ENCODE data around the gene RGS7.

RGS7 gene

DNA sequence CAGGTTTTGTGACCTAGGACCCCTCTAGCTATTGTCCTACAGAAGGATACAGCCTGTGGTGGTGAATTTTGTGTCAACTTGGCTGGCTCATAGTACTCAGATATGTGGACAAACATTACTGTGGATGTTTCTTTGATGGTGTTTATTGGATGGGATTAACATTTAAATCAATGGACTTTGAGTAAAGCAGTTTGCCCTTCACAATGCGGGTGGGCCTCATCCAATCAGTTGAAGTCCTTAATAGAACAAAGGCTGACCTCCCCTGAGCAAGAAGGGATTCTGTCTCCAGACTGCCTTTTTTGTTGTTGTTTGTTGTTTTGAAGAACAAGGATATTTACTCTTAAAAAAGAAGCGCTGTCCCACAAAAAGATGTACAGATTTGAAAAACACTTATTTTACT, 535.1 kb downstream of the RGS7 start:
- Histone ChIP-seq H3K18ac (ENCODE audit: low read length) (no peak overlapping the region), H3K9me3 (replicated peaks in 1 of 2; ENCODE audit: control insufficient read depth in 2 of 2, insufficient read depth in 1 of 2, low read depth in 1 of 2, low read length in 2 of 2) (no peaks in the 10 kb centered on the region), H3K4ac (ENCODE audit: low read length) (no peak overlapping the region), H2BK15ac (ENCODE audit: low read length) (no peak overlapping the region), H3K4me2 (ENCODE audit: insufficient read depth, low read length, poor library complexity, severe bottlenecking) (no peak overlapping the region), H3K23ac (ENCODE audit: low read depth, low read length, poor library complexity) (no peak overlapping the region), H2AFZ (ENCODE audit: low read length) (no peak overlapping the region), H3K9ac (ENCODE audit: low read depth, low read length, poor library complexity) (no peak overlapping the region), H4K8ac (ENCODE audit: low read depth, low read length) (no peak overlapping the region), H3K14ac (ENCODE audit: low read length) (no peak overlapping the region), H3K79me1 (ENCODE audit: low read depth, low read length) (no peaks in the 10 kb centered on the region), H2BK5ac (ENCODE audit: low read length) (no peak overlapping the region), H2AK5ac (ENCODE audit: low read depth, low read length) (no peak overlapping the region), H3K4me1 (ENCODE audit: control insufficient read depth in 2 of 2, insufficient read depth in 1 of 2, low read depth in 1 of 2, low read length in 2 of 2) (no peaks in the 10 kb centered on the region), H4K91ac (ENCODE audit: low read depth, low read length, poor library complexity) (no peak overlapping the region), H2BK120ac (ENCODE audit: low read depth, low read length) (no peak overlapping the region), H3K4me3 (ENCODE audit: low read length in 2 of 2) (no peak overlapping the region), H3K27me3 (ENCODE audit: control insufficient read depth in 3 of 3, insufficient read depth in 3 of 3, low read depth in 1 of 3, low read length in 3 of 3) (no peaks in the 10 kb centered on the region), H2BK12ac (ENCODE audit: low read length) (no peak overlapping the region), H3K36me3 (replicated peaks in 1 of 2; ENCODE audit: control insufficient read depth in 2 of 2, insufficient read depth in 2 of 2, low read length in 2 of 2) (no peaks in the 10 kb centered on the region), H3K27ac (replicated peaks; ENCODE audit: low read length) (no peak overlapping the region)
- WGBS, 2 donors (ENCODE audit: extremely low coverage in 2 of 2, insufficient read length in 2 of 2, insufficient replicate concordance in 1 of 2), result no CpG with 5 or more reads among the region's 2 CpGs
- no peak for DNase-seq (ENCODE audit: low spot score)

DNA sequence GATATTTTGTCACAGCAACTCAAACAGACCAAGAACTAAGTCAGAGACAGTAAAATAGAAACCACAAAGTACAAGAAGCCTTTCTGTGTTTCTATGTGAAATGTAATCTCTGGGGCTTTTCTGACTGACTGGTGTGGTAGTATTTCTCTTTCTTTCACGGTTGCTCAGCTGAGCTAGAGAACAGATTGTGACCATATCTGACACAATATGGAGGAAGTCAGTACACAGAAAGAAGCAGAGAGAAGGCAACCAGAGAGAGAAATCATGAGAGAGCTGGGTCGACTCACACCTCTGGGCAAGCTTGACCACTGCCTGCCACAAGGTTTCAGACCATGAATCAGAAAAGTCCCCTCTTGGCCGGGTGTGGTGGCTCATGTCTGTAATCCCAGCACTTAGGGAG, 536.2 kb downstream of the RGS7 start:
- no peak overlapping the region for H2AK5ac ChIP-seq (ENCODE audit: low read depth, low read length)
- no peak overlapping the region for H2BK15ac ChIP-seq (ENCODE audit: low read length)
- no peak overlapping the region for H3K9ac ChIP-seq (ENCODE audit: low read depth, low read length, poor library complexity)
- H3K27ac ChIP-seq (replicated peaks; ENCODE audit: low read length), result no peak overlapping the region
- H3K9me3 ChIP-seq (replicated peaks in 1 of 2; ENCODE audit: control insufficient read depth in 2 of 2, insufficient read depth in 1 of 2, low read depth in 1 of 2, low read length in 2 of 2), result no peaks in the 10 kb centered on the region
- no peak overlapping the region for H2BK5ac ChIP-seq (ENCODE audit: low read length)
- H3K4ac ChIP-seq (ENCODE audit: low read length), result no peak overlapping the region
- no peak overlapping the region for H3K18ac ChIP-seq (ENCODE audit: low read length)
- no peak overlapping the region for H3K23ac ChIP-seq (ENCODE audit: low read depth, low read length, poor library complexity)
- H3K79me1 ChIP-seq (ENCODE audit: low read depth, low read length), result no peaks in the 10 kb centered on the region
- no peak overlapping the region for H3K14ac ChIP-seq (ENCODE audit: low read length)
- no peak overlapping the region for H2BK12ac ChIP-seq (ENCODE audit: low read length)
- no peaks in the 10 kb centered on the region for H3K36me3 ChIP-seq (replicated peaks in 1 of 2; ENCODE audit: control insufficient read depth in 2 of 2, insufficient read depth in 2 of 2, low read length in 2 of 2)
- no peak overlapping the region for H4K8ac ChIP-seq (ENCODE audit: low read depth, low read length)
- no peak for DNase-seq (ENCODE audit: low spot score)
- H3K27me3 ChIP-seq (ENCODE audit: control insufficient read depth in 3 of 3, insufficient read depth in 3 of 3, low read depth in 1 of 3, low read length in 3 of 3), result no peaks in the 10 kb centered on the region
- no peak overlapping the region for H2AFZ ChIP-seq (ENCODE audit: low read length)
- H3K4me2 ChIP-seq (ENCODE audit: insufficient read depth, low read length, poor library complexity, severe bottlenecking), result no peak overlapping the region
- no peak overlapping the region for H3K4me3 ChIP-seq (ENCODE audit: low read length in 2 of 2)
- no peaks in the 10 kb centered on the region for H3K4me1 ChIP-seq (ENCODE audit: control insufficient read depth in 2 of 2, insufficient read depth in 1 of 2, low read depth in 1 of 2, low read length in 2 of 2)
- no peak overlapping the region for H4K91ac ChIP-seq (ENCODE audit: low read depth, low read length, poor library complexity)
- WGBS, 2 donors (ENCODE audit: extremely low coverage in 2 of 2, insufficient read length in 2 of 2, insufficient replicate concordance in 1 of 2), result no CpG with 5 or more reads among the region's 3 CpGs
- no peak overlapping the region for H2BK120ac ChIP-seq (ENCODE audit: low read depth, low read length)

DNA sequence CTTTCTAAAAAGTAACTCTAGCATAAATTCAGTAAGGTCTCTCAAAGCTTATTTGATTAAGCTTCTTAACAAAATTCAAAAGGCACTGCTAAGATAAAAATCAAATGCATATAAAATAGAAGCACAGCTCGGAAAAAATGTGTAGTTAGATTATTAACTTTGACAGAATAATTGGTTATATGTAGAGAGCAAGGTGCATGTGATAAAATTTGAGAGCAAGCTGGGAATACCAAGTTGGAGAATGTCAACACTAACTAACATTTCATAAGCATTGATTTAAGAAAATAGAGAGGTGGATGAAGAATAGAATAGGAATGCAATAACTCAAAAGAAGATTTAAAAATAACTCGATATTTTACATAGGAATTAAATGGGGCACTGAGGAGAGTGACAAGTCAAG, 540.5 kb downstream of the RGS7 start:
- H3K36me3 ChIP-seq (replicated peaks in 1 of 2; ENCODE audit: control insufficient read depth in 2 of 2, insufficient read depth in 2 of 2, low read length in 2 of 2), result no peaks in the 10 kb centered on the region

DNA sequence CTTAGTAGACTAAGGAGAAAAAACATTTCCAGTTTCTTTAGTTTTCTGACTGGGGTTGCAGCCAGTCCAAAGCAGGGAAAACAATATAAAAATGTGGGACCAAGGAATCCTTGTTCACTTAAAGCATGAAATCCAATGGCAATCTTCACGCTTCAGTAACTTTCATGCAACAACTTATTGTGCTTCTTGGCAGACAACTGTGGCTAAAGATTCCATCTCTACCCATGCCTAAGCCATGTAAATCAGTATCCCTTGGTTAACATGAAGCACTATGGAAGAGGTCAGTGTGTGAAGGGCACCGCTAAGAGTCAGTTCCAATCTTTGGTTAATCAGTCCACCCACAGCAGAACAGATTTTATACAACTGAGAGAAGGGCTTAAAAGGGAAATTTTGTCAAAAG, 543.3 kb downstream of the RGS7 start:
- no peaks in the 10 kb centered on the region for H3K79me1 ChIP-seq (ENCODE audit: low read depth, low read length)
- H2BK15ac ChIP-seq (ENCODE audit: low read length), result no peak overlapping the region
- H3K4me2 ChIP-seq (ENCODE audit: insufficient read depth, low read length, poor library complexity, severe bottlenecking), result no peak overlapping the region
- H3K14ac ChIP-seq (ENCODE audit: low read length), result no peak overlapping the region
- H3K4me1 ChIP-seq (ENCODE audit: control insufficient read depth in 2 of 2, insufficient read depth in 1 of 2, low read depth in 1 of 2, low read length in 2 of 2), result no peaks in the 10 kb centered on the region
- no peak overlapping the region for H2AFZ ChIP-seq (ENCODE audit: low read length)
- no peaks in the 10 kb centered on the region for H3K9me3 ChIP-seq (replicated peaks in 1 of 2; ENCODE audit: control insufficient read depth in 2 of 2, insufficient read depth in 1 of 2, low read depth in 1 of 2, low read length in 2 of 2)
- no peak overlapping the region for H4K8ac ChIP-seq (ENCODE audit: low read depth, low read length)
- H3K4ac ChIP-seq (ENCODE audit: low read length), result no peak overlapping the region
- no peak overlapping the region for H2BK5ac ChIP-seq (ENCODE audit: low read length)
- no peak overlapping the region for H2BK120ac ChIP-seq (ENCODE audit: low read depth, low read length)
- no peaks in the 10 kb centered on the region for H3K27me3 ChIP-seq (ENCODE audit: control insufficient read depth in 3 of 3, insufficient read depth in 3 of 3, low read depth in 1 of 3, low read length in 3 of 3)
- no peak overlapping the region for H2AK5ac ChIP-seq (ENCODE audit: low read depth, low read length)
- no peak overlapping the region for H3K27ac ChIP-seq (replicated peaks; ENCODE audit: low read length)
- no peak overlapping the region for H3K23ac ChIP-seq (ENCODE audit: low read depth, low read length, poor library complexity)
- H3K36me3 ChIP-seq (replicated peaks in 1 of 2; ENCODE audit: control insufficient read depth in 2 of 2, insufficient read depth in 2 of 2, low read length in 2 of 2), result no peaks in the 10 kb centered on the region
- WGBS, 2 donors (ENCODE audit: extremely low coverage in 2 of 2, insufficient read length in 2 of 2, insufficient replicate concordance in 1 of 2), result no CpG with 5 or more reads among the region's 2 CpGs
- no peak overlapping the region for H3K18ac ChIP-seq (ENCODE audit: low read length)
- DNase-seq (ENCODE audit: low spot score), result no peak
- no peak overlapping the region for H2BK12ac ChIP-seq (ENCODE audit: low read length)
- no peak overlapping the region for H4K91ac ChIP-seq (ENCODE audit: low read depth, low read length, poor library complexity)
- H3K9ac ChIP-seq (ENCODE audit: low read depth, low read length, poor library complexity), result no peak overlapping the region
- no peak overlapping the region for H3K4me3 ChIP-seq (ENCODE audit: low read length in 2 of 2)

More for the DNA sequence above, 540.5 kb downstream of the RGS7 start:
- Histone ChIP-seq H4K91ac (ENCODE audit: low read depth, low read length, poor library complexity) (no peak overlapping the region), H2BK15ac (ENCODE audit: low read length) (no peak overlapping the region), H3K18ac (ENCODE audit: low read length) (no peak overlapping the region), H3K4me2 (ENCODE audit: insufficient read depth, low read length, poor library complexity, severe bottlenecking) (no peak overlapping the region), H3K4me3 (ENCODE audit: low read length in 2 of 2) (no peak overlapping the region), H3K9ac (ENCODE audit: low read depth, low read length, poor library complexity) (no peak overlapping the region), H3K9me3 (replicated peaks in 1 of 2; ENCODE audit: control insufficient read depth in 2 of 2, insufficient read depth in 1 of 2, low read depth in 1 of 2, low read length in 2 of 2) (no peaks in the 10 kb centered on the region), H3K14ac (ENCODE audit: low read length) (no peak overlapping the region), H3K23ac (ENCODE audit: low read depth, low read length, poor library complexity) (no peak overlapping the region), H2AK5ac (ENCODE audit: low read depth, low read length) (no peak overlapping the region), H3K79me1 (ENCODE audit: low read depth, low read length) (no peaks in the 10 kb centered on the region), H3K27ac (replicated peaks; ENCODE audit: low read length) (no peak overlapping the region), H3K4me1 (ENCODE audit: control insufficient read depth in 2 of 2, insufficient read depth in 1 of 2, low read depth in 1 of 2, low read length in 2 of 2) (no peaks in the 10 kb centered on the region), H2BK120ac (ENCODE audit: low read depth, low read length) (no peak overlapping the region), H2BK5ac (ENCODE audit: low read length) (no peak overlapping the region), H2AFZ (ENCODE audit: low read length) (no peak overlapping the region), H3K4ac (ENCODE audit: low read length) (no peak overlapping the region), H3K27me3 (ENCODE audit: control insufficient read depth in 3 of 3, insufficient read depth in 3 of 3, low read depth in 1 of 3, low read length in 3 of 3) (no peaks in the 10 kb centered on the region), H2BK12ac (ENCODE audit: low read length) (no peak overlapping the region), H4K8ac (ENCODE audit: low read depth, low read length) (no peak overlapping the region)
- WGBS, 2 donors (ENCODE audit: extremely low coverage in 2 of 2, insufficient read length in 2 of 2, insufficient replicate concordance in 1 of 2), result 100% methylated on average over 1 of the region's 2 CpGs; no CpG with 5 or more reads in 1 of the 2 donors
- DNase-seq (ENCODE audit: low spot score), result no peak
